HG02840 (cell line): ENCODE measurements around the gene GHRL.
"Not testable (repeated sequence)": the region's sequence is repeated elsewhere in the genome, so short reads cannot be mapped to it uniquely, and the experiment has no call there.

ENCODE experiments used
- ATAC-seq: cut with Tn5 transposase; IDR thresholded peaks from one replicate; pipeline ENCODE4 v1.9.1; 2021; ENCODE audit warnings: mild to moderate bottlenecking, moderate library complexity, moderate number of reproducible peaks; ENCODE audit not compliant: unreplicated experiment, low FRiP score

GHRL gene

DNA sequence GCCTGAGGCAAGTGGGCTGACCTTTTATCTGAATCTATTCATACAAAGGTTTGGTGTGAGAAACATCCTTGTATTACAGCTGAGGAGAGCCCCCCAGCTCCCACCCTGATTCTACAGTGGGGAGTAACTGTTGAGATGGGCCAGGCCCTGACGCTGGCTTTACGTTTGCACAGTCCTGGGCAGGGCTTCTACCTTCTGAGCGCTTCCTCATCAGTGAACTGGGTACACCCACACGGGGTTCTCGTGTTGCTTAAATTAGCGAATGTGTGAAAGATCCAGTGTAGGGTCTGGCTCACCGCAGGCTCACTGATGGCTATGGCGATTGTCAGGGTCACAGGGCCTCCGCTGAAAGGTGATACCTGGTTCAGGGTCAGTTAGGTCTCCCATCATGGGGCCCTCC is 7.3 kb upstream of the GHRL start:
- ATAC-seq: no peak

DNA sequence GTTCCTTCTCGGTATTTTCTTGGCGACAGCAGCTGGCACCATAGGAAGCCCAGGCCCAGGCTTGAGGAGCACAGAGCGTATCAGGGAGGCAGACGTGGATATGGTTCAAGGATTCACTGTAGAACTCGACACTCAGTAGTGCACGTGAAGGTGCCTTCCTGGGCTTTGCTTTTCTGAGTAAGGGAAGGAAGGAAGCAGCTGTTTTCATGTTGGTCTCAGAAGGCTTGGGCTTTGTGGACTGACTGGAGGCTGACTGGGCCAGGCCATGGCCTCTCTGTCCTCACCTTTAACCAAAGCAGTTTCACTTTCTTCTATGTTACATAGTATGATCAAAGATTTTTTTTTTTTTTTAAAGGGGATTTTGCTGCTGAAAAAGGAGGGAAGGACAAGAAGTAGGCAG is 6.9 kb upstream of the GHRL start:
- no peak for ATAC-seq

DNA sequence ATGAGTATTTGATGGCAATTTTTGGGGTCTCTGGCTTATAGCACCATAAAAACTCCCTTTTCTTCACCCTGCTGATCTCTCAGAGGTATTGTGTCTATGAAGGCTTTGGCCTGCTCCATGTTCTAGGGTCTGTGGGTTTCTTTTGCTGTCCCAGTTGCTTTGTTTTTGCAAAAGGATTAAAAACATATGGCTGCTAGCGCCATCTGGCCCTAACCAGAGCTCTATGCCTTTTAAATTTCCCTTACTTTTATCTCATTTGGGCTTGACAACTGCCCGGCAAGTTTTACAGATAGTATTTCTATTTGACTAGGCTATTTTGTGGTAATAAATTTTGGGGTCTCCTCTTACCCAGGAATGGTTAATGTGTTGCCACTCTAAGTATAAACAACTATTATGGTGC is 6.4 kb upstream of the GHRL start:
- ATAC-seq: no peak

DNA sequence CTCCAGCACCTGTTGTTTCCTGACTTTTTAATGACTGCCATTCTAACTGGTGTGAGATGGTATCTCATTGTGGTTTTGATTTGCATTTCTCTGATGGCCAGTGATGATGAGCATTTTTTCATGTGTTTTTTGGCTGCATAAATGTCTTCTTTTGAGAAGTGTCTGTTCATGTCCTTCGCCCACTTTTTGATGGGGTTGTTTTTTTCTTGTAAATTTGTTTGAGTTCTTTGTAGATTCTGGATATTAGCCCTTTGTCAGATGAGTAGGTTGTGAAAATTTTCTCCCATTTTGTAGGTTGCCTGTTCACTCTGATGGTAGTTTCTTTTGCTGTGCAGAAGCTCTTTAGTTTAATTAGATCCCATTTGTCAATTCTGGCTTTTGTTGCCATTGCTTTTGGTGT is 5.3 kb upstream of the GHRL start:
- not testable (repeated sequence) for ATAC-seq

DNA sequence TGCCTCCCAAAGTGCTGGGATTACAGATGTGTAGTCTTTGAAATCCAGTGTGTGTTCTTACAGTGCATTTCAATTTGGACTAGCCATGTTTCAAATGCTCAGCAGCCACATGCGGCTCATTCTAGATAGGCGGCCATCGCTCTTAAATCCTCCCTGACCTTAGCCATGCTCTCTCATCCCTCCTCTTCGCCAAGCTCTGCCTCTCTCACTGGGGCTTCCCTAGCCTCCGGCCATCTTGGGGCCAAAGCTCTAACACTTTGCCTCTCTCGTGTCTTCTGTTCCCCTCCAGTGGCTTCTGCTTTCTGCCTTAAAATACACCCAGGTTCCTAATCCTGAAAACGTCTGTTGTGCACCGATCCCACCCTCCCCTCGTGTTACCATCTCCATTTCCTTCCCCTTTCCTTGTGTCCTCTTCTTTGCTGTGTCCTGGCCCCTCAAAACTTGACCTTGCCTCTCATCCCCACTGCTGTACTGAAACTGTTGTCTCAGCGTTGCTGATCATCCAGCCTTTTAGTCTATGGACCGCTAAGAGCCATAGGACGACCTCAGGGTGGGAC is 1.4 kb upstream of the GHRL start:
- no peak for ATAC-seq

- no peak for ATAC-seq
Measured at GRCh38 chr3:10291641-10292040, 1.1 kb downstream of the GHRL start.

DNA sequence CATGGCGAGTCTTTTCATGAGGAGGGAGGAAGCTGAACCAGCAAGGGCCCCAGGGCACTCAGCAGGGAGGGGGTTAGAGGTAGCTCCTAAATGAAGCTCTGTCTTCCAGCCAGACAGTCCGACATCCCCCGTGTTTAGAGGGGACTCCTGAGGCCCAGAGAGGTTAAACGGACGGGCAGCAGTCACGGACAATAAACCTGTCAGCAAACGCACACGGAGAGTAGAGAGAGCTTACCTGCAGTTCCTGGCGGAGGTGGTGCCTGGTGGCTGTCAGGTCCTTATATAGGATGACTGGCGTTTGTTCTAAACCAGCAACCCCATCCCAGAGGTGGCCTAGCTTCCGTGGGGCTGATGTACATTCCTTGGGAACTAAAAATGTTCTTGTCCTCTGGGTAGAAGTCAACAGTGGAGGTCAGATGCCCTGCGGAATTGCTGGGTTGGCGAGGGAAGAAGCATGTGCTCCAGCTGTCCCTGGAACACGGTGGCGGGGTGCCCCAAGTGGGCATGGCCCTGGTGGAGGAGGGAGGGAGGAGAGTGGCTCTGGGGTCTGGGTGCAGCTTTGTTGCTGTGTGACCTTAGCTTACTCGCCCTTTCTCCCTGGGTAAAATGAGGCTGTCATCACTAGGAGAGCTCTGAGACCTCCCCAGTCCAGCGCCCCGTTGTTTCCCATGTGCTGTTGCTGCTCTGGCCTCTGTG is 2.1 kb downstream of the GHRL start:
- ATAC-seq: no peak

DNA sequence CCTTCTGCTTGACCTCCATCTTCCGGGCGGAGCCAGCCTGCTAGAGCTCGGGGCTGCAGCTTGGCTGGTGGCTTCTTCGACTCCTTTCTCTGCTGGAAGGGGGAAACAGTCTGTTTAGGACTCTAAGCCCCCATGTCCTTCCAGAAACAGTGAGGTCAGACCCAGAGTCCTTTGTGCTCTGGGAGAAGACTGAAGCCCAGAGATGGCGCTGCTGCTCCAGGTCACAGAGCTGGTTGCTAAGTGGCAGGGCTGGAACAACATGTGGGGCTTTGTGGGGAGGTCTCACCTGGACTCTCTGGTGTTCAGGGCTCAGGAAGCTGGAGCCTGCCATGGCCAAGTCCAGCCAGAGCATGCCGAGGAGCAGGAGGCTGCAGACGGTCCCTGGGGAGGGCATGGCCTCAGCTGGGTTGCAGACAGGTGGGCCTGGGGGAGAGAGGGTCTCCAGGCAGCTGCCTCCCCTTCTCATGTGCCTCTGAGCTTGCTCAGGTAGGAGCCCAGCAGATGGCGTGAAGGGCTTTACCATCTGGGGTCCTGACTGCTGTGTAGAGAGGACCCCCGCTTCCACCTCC is 2.9 kb downstream of the GHRL start:
- no peak for ATAC-seq

GRCh38 chr3:10289077-10289476 is 3.7 kb downstream of the GHRL start:
- ATAC-seq: no peak

- ATAC-seq: no peak
Measured at GRCh38 chr3:10288575-10288960, 4.2 kb downstream of the GHRL start.

DNA sequence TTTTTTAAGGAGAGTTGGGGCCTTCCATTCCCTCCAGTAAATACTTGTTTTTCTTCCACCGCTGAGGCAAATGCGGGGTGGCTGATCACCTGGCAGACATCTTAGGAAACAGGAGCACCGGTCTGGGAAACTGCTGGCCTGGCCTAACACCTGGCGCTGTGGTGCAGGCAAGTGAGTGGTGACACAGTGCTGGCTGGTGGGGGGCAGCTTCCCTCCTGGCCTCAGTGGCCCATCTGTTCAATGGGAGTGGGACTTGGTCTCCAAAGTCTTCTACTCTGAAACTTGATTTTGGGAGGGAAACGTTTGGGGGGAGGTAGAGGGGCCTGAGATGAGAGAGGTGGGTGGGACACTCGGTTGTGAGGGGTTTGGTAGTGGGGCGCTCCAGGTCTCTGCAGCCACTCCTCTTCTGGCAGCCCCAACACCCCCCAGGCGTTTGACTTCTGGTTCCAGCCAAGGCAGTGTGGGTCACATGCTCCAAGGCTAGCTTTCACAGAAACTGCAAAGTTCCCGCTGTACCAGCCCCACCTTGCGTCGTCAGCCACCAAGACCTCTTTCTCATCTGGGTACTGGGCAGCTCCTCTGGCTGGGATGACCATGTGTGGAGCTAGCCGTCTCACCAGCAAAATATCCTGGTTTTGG is 4.7 kb downstream of the GHRL start:
- ATAC-seq: no peak

DNA sequence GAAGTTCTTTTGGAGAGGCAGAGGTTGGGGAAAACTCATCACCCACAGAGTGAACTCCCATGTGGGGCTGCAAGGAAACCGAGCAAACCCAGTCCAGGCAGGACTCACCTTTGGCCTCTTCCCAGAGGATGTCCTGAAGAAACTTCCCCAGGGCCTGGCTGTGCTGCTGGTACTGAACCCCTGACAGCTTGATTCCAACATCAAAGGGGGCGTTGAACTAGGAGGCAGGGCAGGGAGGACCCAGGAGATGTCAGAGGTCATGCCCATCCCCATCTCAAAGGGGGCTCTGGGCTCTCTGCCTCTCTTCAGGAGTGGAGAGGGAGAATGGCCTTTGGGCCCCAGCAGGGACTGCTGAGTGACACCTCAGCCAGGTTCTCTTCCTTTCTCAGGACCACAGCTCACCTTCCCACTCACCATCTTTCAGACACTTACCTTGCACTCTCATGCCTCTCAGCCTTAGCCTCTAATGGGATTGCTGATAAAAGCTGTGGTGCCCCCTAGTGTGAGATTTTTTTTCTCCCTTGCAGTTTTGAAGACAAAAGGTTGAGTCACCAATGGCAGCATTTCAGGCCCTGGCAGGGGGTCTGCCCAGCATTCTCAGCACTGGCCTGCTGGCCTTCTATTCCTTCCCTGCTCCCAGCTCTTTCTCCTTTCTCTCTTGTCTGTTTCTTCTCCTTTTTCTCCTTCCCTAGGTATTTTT is 6.0 kb downstream of the GHRL start:
- no peak for ATAC-seq

GRCh38 chr3:10286133-10286524 is 6.6 kb downstream of the GHRL start:
- no peak for ATAC-seq

- no peak for ATAC-seq
Measured at GRCh38 chr3:10285272-10286132, 7.2 kb downstream of the GHRL start.

GRCh38 chr3:10284496-10284895 is 8.3 kb downstream of the GHRL start:
- ATAC-seq: no peak

- no peak for ATAC-seq
Measured at GRCh38 chr3:10283638-10284037, 9.1 kb downstream of the GHRL start.

DNA sequence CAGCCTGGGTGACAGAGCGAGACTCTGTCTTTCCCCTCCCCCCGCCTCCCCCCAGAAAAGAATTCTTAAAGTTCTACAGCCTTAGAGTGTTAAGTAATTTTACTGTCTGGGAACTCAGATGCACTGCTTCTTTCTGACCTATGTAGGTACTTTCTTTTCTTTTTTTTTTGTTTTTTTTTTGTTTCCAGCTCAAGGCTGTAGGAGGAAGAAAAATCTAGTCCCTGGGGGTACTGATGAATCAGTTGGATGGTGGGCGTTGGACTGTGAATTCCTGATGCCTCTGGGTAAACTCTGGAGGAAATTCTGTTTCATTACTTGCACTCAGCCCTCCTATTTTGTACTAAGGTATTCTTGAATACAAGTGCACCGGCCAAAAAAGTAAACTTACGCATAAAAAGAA is 10.8 kb downstream of the GHRL start:
- ATAC-seq: no peak

DNA sequence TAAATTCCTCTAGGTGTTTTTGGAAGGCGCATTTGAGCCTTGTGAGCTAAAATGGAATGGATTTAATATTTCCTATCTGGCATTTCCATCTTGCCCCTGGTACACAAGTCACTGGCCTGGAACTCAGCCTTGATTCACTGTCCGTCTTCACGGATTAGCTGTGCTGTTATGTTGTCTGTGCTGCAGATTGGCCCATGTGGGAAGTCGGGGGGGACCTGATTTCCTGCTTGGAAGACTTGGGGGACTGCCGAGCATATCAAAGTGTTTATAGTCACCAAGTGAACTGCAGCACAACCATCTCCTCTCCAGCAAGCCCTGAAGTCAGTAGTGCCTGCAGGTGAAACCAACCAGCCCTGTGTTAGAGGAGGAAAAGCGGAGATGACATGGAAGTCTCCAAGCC is 12.2 kb downstream of the GHRL start:
- ATAC-seq: no peak

- no peak for ATAC-seq
Measured at GRCh38 chr3:10280177-10280529, 12.6 kb downstream of the GHRL start.

- ATAC-seq: no peak
Measured at GRCh38 chr3:10279384-10280176, 13.2 kb downstream of the GHRL start.
